Stimulated activated CD4-positive, alpha-beta T cell treated with anti-CD3 and anti-CD28 coated beads, Interleukin-2, amount 100 ng/mL, for 4 hours (primary cell): ENCODE data around the gene PLEKHG7.

Experiments
- DNase-seq: peaks from one replicate; pipeline ENCODE4 v3.0.0-alpha.2; 2020; ENCODE audit warnings: low read depth

The PLEKHG7 gene

GRCh38 chr12:92810370-92810769 is 107.6 kb downstream of the PLEKHG7 start:
- no peak for DNase-seq

- no peak for DNase-seq
Observed at GRCh38 chr12:92814584-92814983, 111.8 kb downstream of the PLEKHG7 start.

GRCh38 chr12:92821142-92821541 is 118.4 kb downstream of the PLEKHG7 start:
- DNase-seq = no peak
